Medulla oblongata (tissue), 1 donor: Measurements from ENCODE around the gene SRGAP2C.
A peak's percentile ranks its signal among the peaks of the same experiment; 100 is the strongest.
"Not testable (repeated sequence)": the region's sequence is repeated elsewhere in the genome, so short reads cannot be mapped to it uniquely, and the experiment has no call there.

Experiments used
- DNase-seq: peaks from one replicate; pipeline ENCODE4 v3.0.0-alpha.2; 2015; ENCODE audit errors: extremely low spot score

The SRGAP2C gene

GRCh38 chr1:121332599-121333562 lies 148.1 kb downstream of the SRGAP2C start:
- not testable (repeated sequence) for DNase-seq

- not testable (repeated sequence) for DNase-seq
Observed at GRCh38 chr1:121337958-121338357, 153.2 kb downstream of the SRGAP2C start.

- DNase-seq = not testable (repeated sequence)
Observed at GRCh38 chr1:121339611-121340010, 154.8 kb downstream of the SRGAP2C start.

GRCh38 chr1:121343311-121343906 lies 158.6 kb downstream of the SRGAP2C start:
- peak; percentile 1 for DNase-seq

GRCh38 chr1:121344355-121344754 lies 159.6 kb downstream of the SRGAP2C start:
- not testable (repeated sequence) for DNase-seq

GRCh38 chr1:121346654-121347053 lies 161.9 kb downstream of the SRGAP2C start:
- peak; percentile 3 for DNase-seq

GRCh38 chr1:121347476-121347875 lies 162.7 kb downstream of the SRGAP2C start:
- peak; percentile 16 for DNase-seq

GRCh38 chr1:121348115-121348514 lies 163.3 kb downstream of the SRGAP2C start:
- DNase-seq = not testable (repeated sequence)

- not testable (repeated sequence) for DNase-seq
Observed at GRCh38 chr1:121349332-121349967, 164.7 kb downstream of the SRGAP2C start.

GRCh38 chr1:121355711-121356420 lies 171.1 kb downstream of the SRGAP2C start:
- DNase-seq = not testable (repeated sequence)

GRCh38 chr1:121356819-121357218 lies 172.0 kb downstream of the SRGAP2C start:
- not testable (repeated sequence) for DNase-seq

- DNase-seq = not testable (repeated sequence)
Observed at GRCh38 chr1:121360531-121360930, 175.8 kb downstream of the SRGAP2C start.

- not testable (repeated sequence) for DNase-seq
Observed at GRCh38 chr1:121361451-121362233, 176.9 kb downstream of the SRGAP2C start.

GRCh38 chr1:121362234-121362883 lies 177.6 kb downstream of the SRGAP2C start:
- not testable (repeated sequence) for DNase-seq

GRCh38 chr1:121365316-121365715 lies 180.5 kb downstream of the SRGAP2C start:
- peak; percentile 0 for DNase-seq

- DNase-seq = peak; percentile 2
Observed at GRCh38 chr1:121365723-121366122, 180.9 kb downstream of the SRGAP2C start.

GRCh38 chr1:121366171-121366570 lies 181.4 kb downstream of the SRGAP2C start:
- not testable (repeated sequence) for DNase-seq

- not testable (repeated sequence) for DNase-seq
Observed at GRCh38 chr1:121368910-121369309, 184.1 kb downstream of the SRGAP2C start.

- not testable (repeated sequence) for DNase-seq
Observed at GRCh38 chr1:121369959-121370358, 185.2 kb downstream of the SRGAP2C start.

- peak; percentile 1 for DNase-seq
Observed at GRCh38 chr1:121374851-121375367, 190.1 kb downstream of the SRGAP2C start.
